ENCODE measurements around the gene BMP3.

DNA sequence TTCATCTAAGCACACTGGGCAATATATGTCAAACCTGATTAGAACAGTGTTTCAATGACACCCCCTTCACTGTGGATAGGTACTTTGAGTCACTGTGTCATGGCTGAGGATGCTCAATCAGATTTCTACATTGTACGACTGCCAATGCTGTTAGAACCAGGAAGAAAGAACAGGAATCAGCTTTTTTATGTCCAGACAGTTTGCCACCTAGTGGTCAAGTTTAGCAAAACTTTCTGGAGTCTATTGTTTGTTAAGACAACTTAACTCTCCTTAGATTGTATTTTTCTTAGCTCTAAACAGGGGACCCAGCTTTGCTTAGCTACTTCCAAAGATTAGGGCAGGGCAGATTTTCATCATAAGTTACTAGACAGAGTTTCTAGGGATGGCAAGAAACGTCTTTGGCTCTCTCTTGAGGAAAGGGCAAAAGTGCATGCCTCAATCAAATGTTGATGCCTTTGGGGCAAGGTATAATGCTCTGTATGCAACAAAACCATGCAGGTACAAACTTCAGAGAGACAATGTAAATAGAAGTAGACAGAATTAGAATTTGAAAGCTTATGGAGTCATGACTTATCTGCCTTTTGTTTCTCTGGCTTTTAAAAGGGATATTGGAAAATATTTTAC lies 40.5 kb upstream of the BMP3 start:
- TF ChIP-seq, protein P1, sequence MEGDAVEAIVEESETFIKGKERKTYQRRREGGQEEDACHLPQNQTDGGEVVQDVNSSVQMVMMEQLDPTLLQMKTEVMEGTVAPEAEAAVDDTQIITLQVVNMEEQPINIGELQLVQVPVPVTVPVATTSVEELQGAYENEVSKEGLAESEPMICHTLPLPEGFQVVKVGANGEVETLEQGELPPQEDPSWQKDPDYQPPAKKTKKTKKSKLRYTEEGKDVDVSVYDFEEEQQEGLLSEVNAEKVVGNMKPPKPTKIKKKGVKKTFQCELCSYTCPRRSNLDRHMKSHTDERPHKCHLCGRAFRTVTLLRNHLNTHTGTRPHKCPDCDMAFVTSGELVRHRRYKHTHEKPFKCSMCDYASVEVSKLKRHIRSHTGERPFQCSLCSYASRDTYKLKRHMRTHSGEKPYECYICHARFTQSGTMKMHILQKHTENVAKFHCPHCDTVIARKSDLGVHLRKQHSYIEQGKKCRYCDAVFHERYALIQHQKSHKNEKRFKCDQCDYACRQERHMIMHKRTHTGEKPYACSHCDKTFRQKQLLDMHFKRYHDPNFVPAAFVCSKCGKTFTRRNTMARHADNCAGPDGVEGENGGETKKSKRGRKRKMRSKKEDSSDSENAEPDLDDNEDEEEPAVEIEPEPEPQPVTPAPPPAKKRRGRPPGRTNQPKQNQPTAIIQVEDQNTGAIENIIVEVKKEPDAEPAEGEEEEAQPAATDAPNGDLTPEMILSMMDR (CRISPR knock-in tag; IDR thresholded peaks at IDR 0.05), result peak; percentile 67
- TF ChIP-seq ZFP41 (CRISPR knock-in tag; IDR thresholded peaks at IDR 0.05; ENCODE audit: borderline replicate concordance) (no peak), MIXL1 (CRISPR knock-in tag; IDR thresholded peaks at IDR 0.05) (no peak), RXRB (CRISPR knock-in tag; IDR thresholded peaks at IDR 0.05; ENCODE audit: borderline replicate concordance) (no peak)

Measured in HepG2 (cell line).